GM12878 (cell line): ENCODE measurements around the gene PPT2. TPM values are rescaled to one million over a fixed set of nuclear protein-coding genes. Genes with fewer than 3 reads are reported as not detected.

Source experiments
- ATAC-seq: fragments of 200-7000 bp; cut with Tn5 transposase; 3 replicates; pipeline ENCODE4 v1.9.1; 2020; ENCODE audit warnings: mild to moderate bottlenecking, moderate library complexity
- BruUV-seq: library from RNA; stranded (reverse); fragments of 400-500 nt; replicated peaks from 2 replicates; lab custom pipeline; 2021; lab: Mats Ljungman, UMichigan
- CTCF ChIA-PET: fragments of 300-600 bp; sonication (Branson Sonifier 250); formaldehyde crosslinking; extraction: SDS; loops from one replicate; lab custom pipeline; 2021; ENCODE audit warnings: inconsistent platforms; lab: Yijun Ruan, JAX
- POLR2A ChIA-PET: fragments of 350-600 bp; formaldehyde crosslinking; extraction: SDS; loops from one replicate; lab custom pipeline; 2021; ENCODE audit warnings: inconsistent platforms; lab: Charles Lee
- RAD21 ChIA-PET: fragments of 300-600 bp; sonication (Branson Sonifier 250); formaldehyde crosslinking; loops from one replicate; lab custom pipeline; 2023; ENCODE audit warnings: antibody characterized with exemption; ENCODE audit not compliant: unreplicated experiment; lab: Charles Lee
- SMC1A ChIA-PET: fragments of 300-600 bp; sonication (Branson Sonifier 250); formaldehyde crosslinking; loops from one replicate; lab custom pipeline; 2023; ENCODE audit not compliant: unreplicated experiment, uncharacterized antibody; lab: Charles Lee
- DNase-seq: peaks from one replicate; pipeline ENCODE4 v3.0.0-alpha.2; 2011; ENCODE audit warnings: low read depth, low spot score
- FAIRE-seq: peaks from 3 replicates; lab custom pipeline; 2011; peaks lifted over from hg19 to GRCh38; lab: Jason Lieb, UNC
- H2AFZ ChIP-seq: 2 replicates; pipeline ENCODE4 v1.6.0; 2011; ENCODE audit warnings: low read depth, low read length, control low read depth; ENCODE audit not compliant: control insufficient read depth
- H3K27ac ChIP-seq: 2 replicates; pipeline ENCODE4 v1.5.1; 2011; ENCODE audit warnings: control low read depth; ENCODE audit not compliant: control insufficient read depth, insufficient read depth
- H3K27me3 ChIP-seq, 2 experiments: replicated peaks in 1 of 2; 2 replicates each; pipeline versions ENCODE4 v1.6.0 to v1.6.1; 2011; ENCODE audit warnings: low read length in 1 of 2; ENCODE audit not compliant: control insufficient read depth in 2 of 2, insufficient read depth in 2 of 2
- H3K36me3 ChIP-seq, 2 experiments: 2 replicates each; pipeline ENCODE4 v1.5.1; 2011; ENCODE audit warnings: low read length in 1 of 2; ENCODE audit not compliant: control insufficient read depth in 2 of 2, insufficient read depth in 2 of 2
- H3K4me1 ChIP-seq: 2 replicates; pipeline ENCODE4 v1.6.1; 2011; ENCODE audit warnings: mild to moderate bottlenecking, low read length, moderate library complexity, mixed read lengths; ENCODE audit not compliant: control insufficient read depth, insufficient read depth
- H3K4me2 ChIP-seq: 2 replicates; pipeline ENCODE4 v1.6.0; 2011; ENCODE audit warnings: control low read depth; ENCODE audit not compliant: control insufficient read depth, insufficient read depth
- H3K4me3 ChIP-seq: fragments of 200-600 bp; sonication (generic); 2 replicates; pipeline ENCODE4 v1.5.1; 2016
- H3K79me2 ChIP-seq: 2 replicates; pipeline ENCODE4 v1.6.0; 2011; ENCODE audit warnings: low read length; ENCODE audit not compliant: control insufficient read depth, insufficient read depth
- H3K9ac ChIP-seq: 2 replicates; pipeline ENCODE4 v1.8.0; 2011; ENCODE audit warnings: low read length, control low read depth, mixed read lengths; ENCODE audit not compliant: control insufficient read depth, insufficient read depth
- H3K9me3 ChIP-seq: replicated peaks from 3 replicates; pipeline ENCODE4 v1.5.1; 2011; ENCODE audit warnings: mild to moderate bottlenecking, low read length; ENCODE audit not compliant: control insufficient read depth, insufficient read depth
- H4K20me1 ChIP-seq: 2 replicates; pipeline ENCODE4 v1.6.0; 2011; ENCODE audit not compliant: control insufficient read depth, insufficient read depth
- ASH2L ChIP-seq: fragments of 300-600, 200-600 bp; sonication (generic); IDR thresholded peaks from 2 replicates; pipeline ENCODE4 v1.6.1; 2017; ENCODE audit warnings: low read depth, mild to moderate bottlenecking, borderline replicate concordance
- BCLAF1 ChIP-seq: fragments of 450-650 bp; IDR thresholded peaks from 2 replicates; pipeline ENCODE4 v1.6.1; 2017; ENCODE audit warnings: antibody characterized with exemption, mild to moderate bottlenecking, moderate library complexity
- CTCF ChIP-seq, 3 experiments: IDR thresholded peaks in 2 of 3; conservative IDR thresholded peaks in 1 of 3; 2 replicates each; pipeline ENCODE4 v1.5.1; 2011; ENCODE audit warnings: low read depth in 3 of 3, low read length in 3 of 3, mild to moderate bottlenecking in 3 of 3, control low read depth in 2 of 3, moderate library complexity in 2 of 3, inconsistent platforms in 1 of 3, mixed read lengths in 1 of 3; ENCODE audit not compliant: control insufficient read depth in 2 of 3, insufficient read depth in 1 of 3; ENCODE audit errors: extremely low read depth in 1 of 3
- EED ChIP-seq: sonication (generic); IDR thresholded peaks from 2 replicates; pipeline ENCODE4 v1.6.1; 2016; ENCODE audit warnings: antibody characterized with exemption, low read depth
- HDGF ChIP-seq: fragments of 450-650 bp; IDR thresholded peaks from 2 replicates; pipeline ENCODE4 v1.6.1; 2016; ENCODE audit warnings: antibody characterized with exemption
- IRF3 ChIP-seq: fragments of 450-650 bp; IDR thresholded peaks from 2 replicates; pipeline ENCODE4 v1.6.1; 2014; ENCODE audit warnings: mild to moderate bottlenecking
- MYB ChIP-seq: fragments of 150-350 bp; IDR thresholded peaks from 2 replicates; pipeline ENCODE4 v1.6.1; 2014; ENCODE audit warnings: mild to moderate bottlenecking, low read depth, low read length, borderline replicate concordance
- RBBP5 ChIP-seq: fragments of 200-600 bp; sonication (generic); conservative IDR thresholded peaks from 2 replicates; pipeline ENCODE4 v1.6.1; 2016
- TCF12 ChIP-seq: IDR thresholded peaks from 2 replicates; pipeline ENCODE4 v1.6.1; 2011; ENCODE audit warnings: low read depth, mild to moderate bottlenecking, low read length
- YY1 ChIP-seq: IDR thresholded peaks from 2 replicates; pipeline ENCODE4 v1.6.1; 2011; ENCODE audit warnings: low read depth, mild to moderate bottlenecking, low read length
- WGBS: methylation state at CpG from one replicate; pipeline ENCODE4 v1.1.6; 2016; ENCODE audit warnings: low lambda C conversion rate; ENCODE audit not compliant: insufficient replicate concordance, insufficient coverage; ENCODE audit errors: missing lambda C conversion rate; 5-methylcytosine and 5-hydroxymethylcytosine counted together
- in situ Hi-C: fragments of 300-500 bp; cut with MboI; formaldehyde crosslinking; loops from 9 replicates; pipeline ENCODE4 v1.14.3; 2018; ENCODE audit warnings: mixed read lengths
- intact Hi-C: fragments of 100-400 bp; cut with micrococcal nuclease; formaldehyde crosslinking; loops from one replicate; pipeline ENCODE4 v1.14.2; 2022; ENCODE audit not compliant: unreplicated experiment
- polyA plus RNA-seq, 11 experiments: library from polyadenylated mRNA; depleted of rRNA in 4 of 11; unstranded in 6 of 11; stranded (reverse) in 5 of 11; fragments of >200 nt; fragmentation: Nextera tagmentation in 4 of 11; fragmentation: Illumina TruSeq in 1 of 11; extraction: Ambion mirVana in 4 of 11; extraction: Trizol in 1 of 11; gene quantifications; 1 replicate in 1 of 11; 2 replicates in 10 of 11; pipeline versions ENCODE4 v1.2.1 to v1.2.3, GENCODE V29; 2011 to 2016; ENCODE audit warnings: inconsistent platforms in 2 of 11, missing spikeins in 2 of 11, low read depth in 1 of 11
- total RNA-seq, 4 experiments: library from RNA; depleted of rRNA in 3 of 4; stranded (reverse); fragments of >200 nt in 3 of 4; fragmentation: Illumina TruSeq in 1 of 4; extraction: Trizol in 1 of 4; gene quantifications; 2 replicates each; pipeline versions ENCODE4 v1.2.1 to v1.2.3, GENCODE V29; 2013 to 2021
- TF ChIP-seq, protein P1 (sequence below): fragments of 450-650 bp; IDR thresholded peaks from 2 replicates; pipeline ENCODE4 v1.6.1; 2017; ENCODE audit warnings: mild to moderate bottlenecking

Gene PPT2
- total and polyA plus RNA-seq, 10 of the 15 experiments (the other 5 are each of a cell fraction or from before 2014, with no cell fraction given), result 1.3 to 25.5 (median 5.5) TPM

GRCh38 chr6:32133786-32134185 lies 20.2 kb upstream of the PPT2 start:
- Histone ChIP-seq H2AFZ (no peak overlapping the region), H3K27me3 (no peaks in the 10 kb centered on the region), H3K36me3 (no peaks in the 10 kb centered on the region), H3K27ac (no peak overlapping the region), H3K4me1 (peaks cover 4% of the 10 kb centered on the region), H3K9ac (no peak overlapping the region), H3K4me2 (no peak overlapping the region), H3K4me3 (no peak overlapping the region), H4K20me1 (no peaks in the 10 kb centered on the region), H3K79me2 (peaks cover 3% of the 10 kb centered on the region), H3K9me3 (no peaks in the 10 kb centered on the region)
- WGBS, result 67% methylated on average over 4 of the region's 4 CpGs
- no TSS peak for BruUV-seq
- TF ChIP-seq HDGF, result no peak
- CTCF ChIA-PET, result no interaction called here
- SMC1A ChIA-PET, result no interaction called here
- in situ Hi-C loops (no loop called here), intact Hi-C loops (no loop called here)
- RAD21 ChIA-PET, result no interaction called here
- POLR2A ChIA-PET, result no interaction called here
- ATAC-seq (no peak), DNase-seq (no peak), FAIRE-seq (no peak)

- Histone ChIP-seq H3K9ac (no peak overlapping the region), H3K27me3 (no peaks in the 10 kb centered on the region; a peak in 1 of 4 replicates), H3K4me2 (no peak overlapping the region), H3K4me3 (no peak overlapping the region), H3K36me3 (no peaks in the 10 kb centered on the region), H3K27ac (no peak overlapping the region), H3K79me2 (no peaks in the 10 kb centered on the region), H4K20me1 (no peaks in the 10 kb centered on the region), H3K9me3 (no peaks in the 10 kb centered on the region), H2AFZ (no peak overlapping the region), H3K4me1 (no peaks in the 10 kb centered on the region)
- ATAC-seq (no peak), FAIRE-seq (no peak), DNase-seq (no peak)
- ChIA-PET POLR2A (interaction anchor here (0.7 kb wide), 1 partner anchor 9 kb away, joined by 4 read pairs; no protein-coding TSS in a partner anchor), SMC1A (no interaction called here), CTCF (no interaction called here), RAD21 (no interaction called here)
- BruUV-seq, result no TSS peak
- intact Hi-C loops, result no loop called here
- in situ Hi-C loops, result no loop called here
- TF ChIP-seq IRF3 (no peak), YY1 (no peak), CTCF (IDR thresholded peaks at IDR 0.05 in 2 of 3, conservative IDR thresholded peaks at IDR 0.05 in 1 of 3; ENCODE audit: control insufficient read depth in 2 of 3, extremely low read depth in 1 of 3, insufficient read depth in 1 of 3, low read depth in 3 of 3, low read length in 3 of 3) (no peak), TCF12 (no peak), ASH2L (no peak), BCLAF1 (no peak), MYB (no peak), RBBP5 (no peak), EED (no peak)
- TF ChIP-seq, protein P1, sequence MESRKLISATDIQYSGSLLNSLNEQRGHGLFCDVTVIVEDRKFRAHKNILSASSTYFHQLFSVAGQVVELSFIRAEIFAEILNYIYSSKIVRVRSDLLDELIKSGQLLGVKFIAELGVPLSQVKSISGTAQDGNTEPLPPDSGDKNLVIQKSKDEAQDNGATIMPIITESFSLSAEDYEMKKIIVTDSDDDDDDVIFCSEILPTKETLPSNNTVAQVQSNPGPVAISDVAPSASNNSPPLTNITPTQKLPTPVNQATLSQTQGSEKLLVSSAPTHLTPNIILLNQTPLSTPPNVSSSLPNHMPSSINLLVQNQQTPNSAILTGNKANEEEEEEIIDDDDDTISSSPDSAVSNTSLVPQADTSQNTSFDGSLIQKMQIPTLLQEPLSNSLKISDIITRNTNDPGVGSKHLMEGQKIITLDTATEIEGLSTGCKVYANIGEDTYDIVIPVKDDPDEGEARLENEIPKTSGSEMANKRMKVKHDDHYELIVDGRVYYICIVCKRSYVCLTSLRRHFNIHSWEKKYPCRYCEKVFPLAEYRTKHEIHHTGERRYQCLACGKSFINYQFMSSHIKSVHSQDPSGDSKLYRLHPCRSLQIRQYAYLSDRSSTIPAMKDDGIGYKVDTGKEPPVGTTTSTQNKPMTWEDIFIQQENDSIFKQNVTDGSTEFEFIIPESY, result no peak
Measured at GRCh38 chr6:32137454-32137853, 16.5 kb upstream of the PPT2 start.
